Loucy (cell line): ENCODE data around the gene PARP8.

Source experiments
- EZH2phosphoT487 ChIP-seq: fragments of 200-600 bp; IDR thresholded peaks from 2 replicates; pipeline ENCODE4 v1.6.1; 2018; ENCODE audit warnings: antibody characterized with exemption, mild to moderate bottlenecking, moderate library complexity, borderline replicate concordance
- TF ChIP-seq, protein P1 (sequence below): fragments of 200-600 bp; sonication (generic); conservative IDR thresholded peaks from 2 replicates; pipeline ENCODE4 v1.5.1; 2014; ENCODE audit warnings: mild to moderate bottlenecking, antibody characterized with exemption, low read length

DNA sequence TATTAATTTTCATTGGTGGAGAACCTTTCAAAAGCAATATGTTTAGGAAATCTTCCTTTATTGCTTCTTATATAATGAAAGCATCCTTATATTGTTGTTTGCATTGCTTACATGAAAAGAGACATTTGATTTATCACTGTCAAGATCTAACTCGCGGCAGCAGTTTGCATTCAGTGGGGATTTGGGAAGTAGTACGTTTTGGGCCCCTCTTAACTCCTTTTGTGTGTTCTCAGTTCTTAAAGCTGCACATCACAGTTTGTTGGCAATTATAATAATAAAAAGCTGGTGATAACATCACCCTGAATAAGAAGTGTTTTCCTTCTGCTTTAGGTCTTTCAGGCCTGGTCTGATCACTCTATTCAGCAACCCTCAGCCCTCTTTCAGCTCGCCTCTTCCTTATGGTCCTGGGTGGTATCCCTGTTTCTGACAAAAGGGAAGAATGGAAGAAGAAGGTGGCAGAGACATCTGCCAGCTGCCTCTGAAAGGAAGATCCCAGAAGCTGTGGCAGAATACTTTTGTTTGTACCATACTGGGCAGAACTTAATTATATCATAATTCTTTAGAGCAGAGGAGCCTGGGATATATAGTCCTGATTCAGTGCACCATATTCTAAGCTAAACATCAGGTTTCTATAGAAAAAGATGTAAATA lies 53.7 kb downstream of the PARP8 start:
- TF ChIP-seq, protein P1, sequence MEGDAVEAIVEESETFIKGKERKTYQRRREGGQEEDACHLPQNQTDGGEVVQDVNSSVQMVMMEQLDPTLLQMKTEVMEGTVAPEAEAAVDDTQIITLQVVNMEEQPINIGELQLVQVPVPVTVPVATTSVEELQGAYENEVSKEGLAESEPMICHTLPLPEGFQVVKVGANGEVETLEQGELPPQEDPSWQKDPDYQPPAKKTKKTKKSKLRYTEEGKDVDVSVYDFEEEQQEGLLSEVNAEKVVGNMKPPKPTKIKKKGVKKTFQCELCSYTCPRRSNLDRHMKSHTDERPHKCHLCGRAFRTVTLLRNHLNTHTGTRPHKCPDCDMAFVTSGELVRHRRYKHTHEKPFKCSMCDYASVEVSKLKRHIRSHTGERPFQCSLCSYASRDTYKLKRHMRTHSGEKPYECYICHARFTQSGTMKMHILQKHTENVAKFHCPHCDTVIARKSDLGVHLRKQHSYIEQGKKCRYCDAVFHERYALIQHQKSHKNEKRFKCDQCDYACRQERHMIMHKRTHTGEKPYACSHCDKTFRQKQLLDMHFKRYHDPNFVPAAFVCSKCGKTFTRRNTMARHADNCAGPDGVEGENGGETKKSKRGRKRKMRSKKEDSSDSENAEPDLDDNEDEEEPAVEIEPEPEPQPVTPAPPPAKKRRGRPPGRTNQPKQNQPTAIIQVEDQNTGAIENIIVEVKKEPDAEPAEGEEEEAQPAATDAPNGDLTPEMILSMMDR, result no peak
- TF ChIP-seq EZH2phosphoT487, result no peak
